H1 (cell line): ENCODE results near the gene MED12L. TPM values are rescaled to one million over a fixed set of nuclear protein-coding genes. Genes with fewer than 3 reads are reported as not detected.

Experiments used
- CTCF ChIA-PET: fragments of 300-600 bp; sonication (Branson Sonifier 250); formaldehyde crosslinking; loops from one replicate; lab custom pipeline; 2021; ENCODE audit not compliant: partially characterized antibody; lab: Charles Lee
- POLR2A ChIA-PET: fragments of 300-600 bp; sonication (Branson Sonifier 250); formaldehyde crosslinking; loops from one replicate; lab custom pipeline; 2021; ENCODE audit warnings: inconsistent platforms; ENCODE audit not compliant: partially characterized antibody; lab: Charles Lee
- DNase-seq, 2 experiments: peaks; one replicate each; pipeline versions ENCODE4 v3.0.0 to v3.0.0-alpha.2; 2010 to 2022; ENCODE audit warnings: low spot score in 2 of 2, low read depth in 1 of 2, mixed read lengths in 1 of 2
- FAIRE-seq: peaks from 2 replicates; lab custom pipeline; 2011; peaks lifted over from hg19 to GRCh38; lab: Jason Lieb, UNC
- H2AFZ ChIP-seq: 2 replicates; pipeline ENCODE4 v1.8.1; 2012; ENCODE audit warnings: low read length, inconsistent platforms
- H2AK5ac ChIP-seq: 2 replicates; pipeline ENCODE4 v1.6.1; 2013; ENCODE audit warnings: low read depth, low read length
- H2BK120ac ChIP-seq: replicated peaks from 2 replicates; pipeline ENCODE3; 2013; ENCODE audit warnings: low read depth, low read length, inconsistent platforms
- H2BK12ac ChIP-seq: 2 replicates; pipeline ENCODE4 v1.6.1; 2013; ENCODE audit warnings: low read depth, low read length
- H2BK15ac ChIP-seq: 2 replicates; pipeline ENCODE4 v1.6.1; 2013; ENCODE audit warnings: low read length
- H2BK20ac ChIP-seq: 2 replicates; pipeline ENCODE4 v1.6.1; 2013; ENCODE audit warnings: low read length
- H2BK5ac ChIP-seq: 2 replicates; pipeline ENCODE4 v1.6.1; 2013; ENCODE audit warnings: low read depth, low read length
- H3K14ac ChIP-seq: 2 replicates; pipeline ENCODE4 v1.6.1; 2013; ENCODE audit warnings: inconsistent platforms; ENCODE audit not compliant: insufficient read length
- H3K18ac ChIP-seq: 2 replicates; pipeline ENCODE4 v1.6.1; 2013; ENCODE audit warnings: low read length; ENCODE audit errors: extremely low read depth
- H3K23ac ChIP-seq: 2 replicates; pipeline ENCODE4 v1.6.1; 2013; ENCODE audit warnings: inconsistent platforms; ENCODE audit not compliant: insufficient read length
- H3K23me2 ChIP-seq: 2 replicates; pipeline ENCODE4 v1.6.1; 2013; ENCODE audit warnings: low read depth, low read length
- H3K27ac ChIP-seq: 2 replicates; pipeline ENCODE4 v1.6.1; 2011; ENCODE audit warnings: low read depth, low read length, inconsistent platforms
- H3K27me3 ChIP-seq, 4 experiments: replicated peaks in 1 of 4; 1 replicate in 1 of 4; 2 replicates in 3 of 4; pipeline versions ENCODE4 v1.6.1 to v1.8.1; 2011 to 2013; ENCODE audit warnings: low read length in 3 of 4, mild to moderate bottlenecking in 3 of 4, inconsistent platforms in 2 of 4, mixed read lengths in 2 of 4, moderate library complexity in 1 of 4; ENCODE audit not compliant: control insufficient read depth in 3 of 4, insufficient read depth in 3 of 4; ENCODE audit errors: extremely low read depth in 1 of 4
- H3K36me3 ChIP-seq, 4 experiments: 2 replicates each; pipeline versions ENCODE4 v1.6.1 to v1.8.1; 2011 to 2013; ENCODE audit warnings: mild to moderate bottlenecking in 4 of 4, low read length in 3 of 4, moderate library complexity in 2 of 4, control low read depth in 1 of 4, inconsistent platforms in 1 of 4; ENCODE audit not compliant: insufficient read depth in 4 of 4, control insufficient read depth in 2 of 4
- H3K4ac ChIP-seq: replicated peaks from 2 replicates; pipeline ENCODE3; 2013; ENCODE audit warnings: low read length, low read depth, mixed read lengths, inconsistent platforms; ENCODE audit not compliant: insufficient read length
- H3K4me1 ChIP-seq, 4 experiments: replicated peaks in 1 of 4; 1 replicate in 1 of 4; 2 replicates in 3 of 4; pipeline versions ENCODE4 v1.6.1 to v1.8.1; 2011 to 2013; ENCODE audit warnings: low read length in 3 of 4, inconsistent platforms in 2 of 4, mixed read lengths in 1 of 4; ENCODE audit not compliant: insufficient read depth in 4 of 4, control insufficient read depth in 3 of 4
- H3K4me2 ChIP-seq, 2 experiments: 2 replicates each; pipeline versions ENCODE4 v1.6.1 to v1.8.1; 2011 to 2013; ENCODE audit warnings: low read depth in 2 of 2, low read length in 2 of 2, control low read depth in 1 of 2, inconsistent platforms in 1 of 2, mild to moderate bottlenecking in 1 of 2; ENCODE audit not compliant: insufficient read depth in 1 of 2
- H3K4me3 ChIP-seq, 4 experiments: fragments of 200-600, 300-600 bp in 1 of 4; sonication (generic), shearing (Covaris generic), sonication (Bioruptor Twin) in 1 of 4; 2 replicates each; pipeline versions ENCODE4 v1.5.1 to v1.8.1; 2011 to 2016; ENCODE audit warnings: low read length in 4 of 4, low read depth in 3 of 4, control low read depth in 2 of 4, inconsistent platforms in 2 of 4, mild to moderate bottlenecking in 2 of 4, mixed read lengths in 1 of 4, moderate library complexity in 1 of 4; ENCODE audit not compliant: insufficient read depth in 2 of 4; ENCODE audit errors: extremely low read depth in 1 of 4
- H3K56ac ChIP-seq: replicated peaks from 2 replicates; pipeline ENCODE3; 2013; ENCODE audit warnings: low read depth, mild to moderate bottlenecking, mixed read lengths, low read length, inconsistent platforms; ENCODE audit not compliant: insufficient read length
- H3K79me1 ChIP-seq: 2 replicates; pipeline ENCODE4 v1.6.1; 2013; ENCODE audit warnings: low read depth, low read length, control low read depth
- H3K79me2 ChIP-seq, 2 experiments: 2 replicates each; pipeline versions ENCODE4 v1.6.1 to v1.8.1; 2012 to 2013; ENCODE audit warnings: low read length in 2 of 2, mild to moderate bottlenecking in 2 of 2, inconsistent platforms in 1 of 2; ENCODE audit not compliant: insufficient read depth in 2 of 2, control insufficient read depth in 1 of 2
- H3K9ac ChIP-seq, 4 experiments: replicated peaks in 1 of 4; 1 replicate in 1 of 4; 2 replicates in 3 of 4; pipeline versions ENCODE4 v1.6.1 to v1.8.1; 2011 to 2013; ENCODE audit warnings: low read depth in 3 of 4, low read length in 3 of 4, control low read depth in 2 of 4, mild to moderate bottlenecking in 2 of 4, moderate library complexity in 2 of 4, inconsistent platforms in 1 of 4; ENCODE audit errors: extremely low read depth in 1 of 4
- H3K9me3 ChIP-seq, 2 experiments: 2 replicates each; pipeline versions ENCODE4 v1.6.1 to v1.8.1; 2012 to 2013; ENCODE audit warnings: mild to moderate bottlenecking in 2 of 2, moderate library complexity in 2 of 2, control low read depth in 1 of 2, inconsistent platforms in 1 of 2, low read depth in 1 of 2, low read length in 1 of 2, mixed read lengths in 1 of 2; ENCODE audit not compliant: insufficient read depth in 2 of 2
- H4K20me1 ChIP-seq, 2 experiments: replicated peaks in 1 of 2; 2 replicates each; pipeline versions ENCODE3 to v1.8.1; 2011 to 2013; ENCODE audit warnings: inconsistent platforms in 2 of 2, low read length in 2 of 2, mild to moderate bottlenecking in 1 of 2; ENCODE audit not compliant: insufficient read depth in 2 of 2, control insufficient read depth in 1 of 2
- H4K5ac ChIP-seq: 2 replicates; pipeline ENCODE4 v1.6.1; 2013; ENCODE audit warnings: low read length, low read depth, mixed read lengths, inconsistent platforms; ENCODE audit not compliant: insufficient read length
- H4K8ac ChIP-seq: 2 replicates; pipeline ENCODE4 v1.8.0; 2013; ENCODE audit warnings: mild to moderate bottlenecking, moderate library complexity, low read length, inconsistent platforms; ENCODE audit not compliant: insufficient read depth; ENCODE audit errors: extremely low read depth
- H4K91ac ChIP-seq: replicated peaks from 2 replicates; pipeline ENCODE3; 2013; ENCODE audit warnings: low read length, mixed read lengths, inconsistent platforms; ENCODE audit not compliant: insufficient read length
- FOSL1 ChIP-seq: IDR thresholded peaks from 2 replicates; pipeline ENCODE4 v1.6.1; 2011; ENCODE audit warnings: mild to moderate bottlenecking, low read depth, low read length, moderate library complexity; ENCODE audit not compliant: insufficient read depth
- JUND ChIP-seq: IDR thresholded peaks from 2 replicates; pipeline ENCODE4 v1.6.1; 2011; ENCODE audit warnings: mild to moderate bottlenecking, improper control_type of control experiment, low read length
- KDM4A ChIP-seq: IDR thresholded peaks from one replicate; pipeline ENCODE4 v1.7.1; 2012; ENCODE audit warnings: low read depth, mild to moderate bottlenecking, moderate library complexity, low read length, inconsistent platforms; ENCODE audit not compliant: severe bottlenecking
- POLR2A ChIP-seq, 2 experiments: IDR thresholded peaks; 1 replicate in 1 of 2; 2 replicates in 1 of 2; pipeline ENCODE4 v1.6.1; 2011; ENCODE audit warnings: low read depth in 2 of 2, low read length in 2 of 2, mild to moderate bottlenecking in 2 of 2; ENCODE audit errors: control extremely low read depth in 1 of 2
- RFX5 ChIP-seq: IDR thresholded peaks from 2 replicates; pipeline ENCODE4 v1.6.1; 2011; ENCODE audit warnings: low read depth, low read length, improper control_type of control experiment, borderline replicate concordance
- SIRT6 ChIP-seq: IDR thresholded peaks from one replicate; pipeline ENCODE4 v1.7.1; 2012; ENCODE audit warnings: low read length, inconsistent platforms
- SP4 ChIP-seq: IDR thresholded peaks from 2 replicates; pipeline ENCODE4 v1.6.1; 2012; ENCODE audit warnings: low read length, inconsistent platforms
- TBP ChIP-seq: IDR thresholded peaks from 2 replicates; pipeline ENCODE4 v1.6.1; 2011; ENCODE audit warnings: low read depth, low read length, improper control_type of control experiment
- WGBS, 2 experiments: shearing (Covaris generic) in 1 of 2; methylation state at CpG; one replicate each; pipeline versions ENCODE4 v1.1.6 to v1.1.7; 2013 to 2015; ENCODE audit warnings: low lambda C conversion rate in 2 of 2, mixed read lengths in 2 of 2, inconsistent platforms in 1 of 2, low coverage in 1 of 2, missing lambda C conversion rate in 1 of 2; ENCODE audit not compliant: insufficient replicate concordance in 2 of 2, insufficient coverage in 1 of 2, insufficient read length in 1 of 2; ENCODE audit errors: extremely low coverage in 1 of 2, missing lambda C conversion rate in 1 of 2; 5-methylcytosine and 5-hydroxymethylcytosine counted together
- polyA plus RNA-seq, 7 experiments: library from polyadenylated mRNA; depleted of rRNA in 3 of 7; stranded (reverse) in 5 of 7; unstranded in 2 of 7; fragments of >200 nt in 5 of 7; fragments of 200-250 nt in 2 of 7; gene quantifications; 1 replicate in 5 of 7; 2 replicates in 1 of 7; 4 replicates in 1 of 7; pipeline versions ENCODE4 v1.2.1 to v1.2.3, GENCODE V29; 2011 to 2013; ENCODE audit warnings: missing spikeins in 2 of 7, mixed read lengths in 2 of 7
- total RNA-seq: library from RNA; stranded (reverse); fragmentation: NEBNext Ultra II Directional; extraction: Animal tissue kit (Norgen Biotek cat#: 25700); gene quantifications from 2 replicates; pipeline ENCODE4 v1.2.1, GENCODE V29; 2021

The MED12L gene
- total and polyA plus RNA-seq, 2 of the 8 experiments (the other 6 are each of a cell fraction or from before 2014, with no cell fraction given): 3.6 to 26.2 TPM

DNA sequence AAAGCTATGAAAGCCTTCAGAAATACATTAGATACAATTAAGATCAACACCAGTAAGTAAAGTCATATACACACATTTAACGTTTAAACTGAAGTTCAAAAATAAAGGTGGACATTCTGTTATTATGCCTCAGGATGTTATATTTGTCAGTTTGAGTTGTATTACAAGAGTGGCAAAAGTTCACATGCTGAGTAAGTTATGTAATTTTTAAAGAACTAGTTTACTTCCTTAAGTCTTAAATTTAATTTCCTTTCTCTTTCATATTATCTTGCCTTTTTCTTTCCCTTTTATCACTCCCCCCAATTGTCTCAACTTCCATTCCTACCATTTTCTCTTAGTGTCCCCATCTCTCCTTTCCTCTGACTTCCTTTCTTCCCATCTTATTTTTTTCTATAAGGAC is 236.1 kb downstream of the MED12L start:
- no peaks in the 10 kb centered on the region for H3K27me3 ChIP-seq
- no peak overlapping the region for H2AK5ac ChIP-seq
- no peak overlapping the region for H3K18ac ChIP-seq
- no peak overlapping the region for H3K9ac ChIP-seq
- no peak overlapping the region for H3K23ac ChIP-seq
- no peak overlapping the region for H4K5ac ChIP-seq
- H2BK5ac ChIP-seq: no peak overlapping the region
- H4K8ac ChIP-seq: no peak overlapping the region
- no peak overlapping the region for H2AFZ ChIP-seq
- no peaks in the 10 kb centered on the region for H3K36me3 ChIP-seq
- H2BK15ac ChIP-seq: no peak overlapping the region
- no peaks in the 10 kb centered on the region for H3K79me1 ChIP-seq
- H2BK20ac ChIP-seq: no peak overlapping the region
- H3K27ac ChIP-seq: no peak overlapping the region
- H3K23me2 ChIP-seq: no peaks in the 10 kb centered on the region
- 100% methylated on average over 1 of the region's 1 CpG; no CpG with 5 or more reads in 1 of the 2 experiments for WGBS, 2 experiments
- FAIRE-seq (no peak), DNase-seq (no peak)
- no peak overlapping the region for H3K14ac ChIP-seq
- no peak overlapping the region for H2BK12ac ChIP-seq
- no peak overlapping the region for H2BK120ac ChIP-seq
- H3K4me1 ChIP-seq: peaks cover 0 to 4% (median 3%) of the 10 kb centered on the region in 4 experiments; a peak in 4 of 7 replicates
- no peak overlapping the region for H3K4ac ChIP-seq
- H3K4me2 ChIP-seq: no peak overlapping the region
- H4K91ac ChIP-seq: no peak overlapping the region
- H3K9me3 ChIP-seq: no peaks in the 10 kb centered on the region
- H3K4me3 ChIP-seq: no peak overlapping the region
- TF ChIP-seq SP4 (no peak), SIRT6 (no peak), KDM4A (no peak), POLR2A (IDR thresholded peaks at IDR 0.05; ENCODE audit: control extremely low read depth in 1 of 2, low read depth in 2 of 2, low read length in 2 of 2) (no peak), FOSL1 (no peak), TBP (no peak), JUND (no peak), RFX5 (no peak)
- ChIA-PET POLR2A (interaction anchor here (1.6 kb wide), 1 partner anchor 9 kb away, joined by 3 read pairs; no protein-coding TSS in a partner anchor), CTCF (interaction anchor here (0.6 to 1.1 kb wide), 3 partner anchors 8 to 94 kb away, joined by 3 to 4 read pairs (median 4); no protein-coding TSS in a partner anchor)
- H3K79me2 ChIP-seq: no peaks in the 10 kb centered on the region
- no peak overlapping the region for H3K56ac ChIP-seq
- no peaks in the 10 kb centered on the region for H4K20me1 ChIP-seq
